HG02759 (cell line): ENCODE measurements around the gene GRK5.

Experiments used
- ATAC-seq: cut with Tn5 transposase; IDR thresholded peaks from one replicate; pipeline ENCODE4 v1.9.1; 2021; ENCODE audit warnings: mild to moderate bottlenecking, moderate library complexity; ENCODE audit not compliant: unreplicated experiment

Gene GRK5

GRCh38 chr10:119292968-119293760, 85.8 kb downstream of the GRK5 start:
- ATAC-seq = no peak

DNA sequence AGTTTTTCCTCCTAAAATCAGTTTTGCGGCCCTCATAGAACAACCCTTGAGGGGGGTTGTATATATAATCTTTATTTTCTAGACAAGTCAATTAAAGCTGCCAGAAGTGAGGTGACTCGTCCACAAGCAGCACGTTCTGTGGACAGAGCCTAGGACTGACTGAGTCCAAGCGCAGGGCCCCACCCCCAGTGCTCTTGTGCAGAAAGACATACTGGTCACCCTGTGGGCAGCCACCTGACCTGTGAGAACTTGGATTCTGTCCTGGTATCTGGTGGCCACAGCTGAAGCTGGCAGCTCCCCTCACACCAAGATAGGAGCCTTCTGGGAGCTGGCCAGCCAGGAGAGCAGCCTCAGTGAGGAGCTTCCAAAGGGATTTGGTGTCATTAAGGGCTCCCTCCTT, 89.3 kb downstream of the GRK5 start:
- no peak for ATAC-seq

- no peak for ATAC-seq
Measured at GRCh38 chr10:119297207-119297968, 90.0 kb downstream of the GRK5 start.

- ATAC-seq = no peak
Measured at GRCh38 chr10:119298810-119299209, 91.4 kb downstream of the GRK5 start.

DNA sequence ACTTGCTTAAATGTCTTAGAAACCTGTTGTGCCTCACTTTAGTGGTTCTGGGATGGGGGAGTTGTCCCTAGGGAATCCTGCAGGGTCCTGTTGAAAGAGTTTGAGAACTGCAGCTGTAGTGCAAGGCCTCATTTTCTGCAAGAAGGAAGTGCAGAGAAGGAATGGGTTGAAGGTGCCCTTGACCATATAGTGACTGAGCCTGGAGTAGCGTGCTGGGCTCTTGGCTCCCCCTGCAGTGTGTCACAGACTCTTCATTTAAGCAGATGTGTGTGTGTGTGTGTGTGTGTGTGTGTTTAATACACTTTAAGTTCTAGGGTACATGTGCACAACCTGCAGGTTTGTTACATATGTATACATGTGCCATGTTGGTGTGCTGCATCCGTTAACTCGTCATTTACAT, 92.2 kb downstream of the GRK5 start:
- no peak for ATAC-seq

DNA sequence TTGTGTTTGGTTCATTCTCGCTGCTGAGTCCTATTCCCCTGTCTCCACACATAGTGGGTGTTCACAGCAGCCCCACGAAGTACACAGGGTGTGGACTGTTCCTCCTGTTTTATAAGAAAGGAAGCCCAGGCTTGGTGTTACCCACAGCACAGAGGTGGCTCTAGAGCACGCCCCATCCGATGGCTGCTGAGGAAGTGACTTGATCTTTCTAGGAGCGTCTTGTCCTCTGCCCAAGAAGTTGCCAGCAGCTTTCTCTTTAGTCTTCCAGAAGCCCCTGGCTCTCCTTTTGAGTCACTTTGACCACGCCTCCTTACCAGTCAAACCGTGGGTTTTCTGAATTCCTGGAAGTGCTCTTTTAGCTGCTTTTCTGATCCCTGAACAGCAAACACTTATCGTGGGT, 94.0 kb downstream of the GRK5 start:
- no peak for ATAC-seq

- no peak for ATAC-seq
Measured at GRCh38 chr10:119302172-119302571, 94.8 kb downstream of the GRK5 start.

- ATAC-seq = no peak
Measured at GRCh38 chr10:119302591-119303253, 95.4 kb downstream of the GRK5 start.

- ATAC-seq = no peak
Measured at GRCh38 chr10:119303886-119304285, 96.5 kb downstream of the GRK5 start.

- no peak for ATAC-seq
Measured at GRCh38 chr10:119304541-119304940, 97.2 kb downstream of the GRK5 start.

DNA sequence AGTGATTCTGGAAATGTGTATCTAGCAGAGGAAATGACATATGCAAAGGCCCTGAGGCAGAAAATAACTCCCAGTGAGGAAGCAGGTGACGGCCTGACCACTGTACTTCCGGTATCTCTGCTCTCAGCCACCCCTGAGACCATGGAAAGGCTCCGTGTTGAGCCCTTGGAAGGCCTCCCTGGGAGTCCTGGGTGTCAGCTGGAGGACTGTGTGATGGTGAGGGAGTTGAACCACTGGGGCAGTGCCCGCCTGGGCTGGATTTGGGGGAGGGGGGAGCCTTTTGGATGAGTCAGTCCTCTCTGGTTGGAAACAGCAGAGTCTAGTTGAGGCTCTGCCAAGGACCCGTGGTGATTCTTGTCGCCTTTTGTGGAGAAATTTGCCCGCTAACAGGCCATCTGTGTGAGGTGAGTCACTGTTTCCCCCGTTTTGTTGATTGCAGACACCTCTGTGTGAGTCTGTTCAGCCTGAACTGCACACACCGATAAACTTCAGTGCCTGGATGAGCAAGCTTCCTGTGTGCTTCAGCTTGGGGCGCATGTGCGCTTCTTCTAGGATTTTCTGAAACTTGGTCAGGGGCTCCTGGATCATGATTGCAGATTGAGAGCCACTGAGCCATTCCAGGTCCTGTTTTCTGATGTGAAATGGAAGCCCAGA, 98.6 kb downstream of the GRK5 start:
- peak; percentile 65 for ATAC-seq

DNA sequence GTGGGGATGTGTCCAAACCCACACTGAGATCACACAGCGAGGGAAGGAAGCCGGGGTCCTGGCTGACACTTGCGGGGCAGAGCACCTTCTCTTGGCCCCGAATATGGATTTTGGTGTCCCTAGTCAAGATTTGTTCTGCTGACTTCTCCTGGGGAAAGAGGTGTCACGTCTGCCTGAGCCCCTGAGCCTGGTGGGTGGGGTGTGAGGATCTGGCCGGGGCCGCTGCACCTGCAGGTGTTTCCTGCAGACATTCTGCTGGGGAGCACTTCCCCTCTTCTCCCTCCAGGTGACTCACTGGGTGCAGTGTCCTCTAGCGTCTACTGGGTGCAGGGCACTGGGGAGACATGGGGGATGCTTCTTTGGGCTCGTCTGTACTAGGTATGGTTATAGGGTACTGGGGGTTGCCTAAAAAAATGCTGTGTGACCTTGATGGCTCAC, 99.2 kb downstream of the GRK5 start:
- peak; percentile 77 for ATAC-seq

- ATAC-seq = no peak
Measured at GRCh38 chr10:119306986-119307392, 99.6 kb downstream of the GRK5 start.

- ATAC-seq = no peak
Measured at GRCh38 chr10:119308089-119308488, 100.7 kb downstream of the GRK5 start.

DNA sequence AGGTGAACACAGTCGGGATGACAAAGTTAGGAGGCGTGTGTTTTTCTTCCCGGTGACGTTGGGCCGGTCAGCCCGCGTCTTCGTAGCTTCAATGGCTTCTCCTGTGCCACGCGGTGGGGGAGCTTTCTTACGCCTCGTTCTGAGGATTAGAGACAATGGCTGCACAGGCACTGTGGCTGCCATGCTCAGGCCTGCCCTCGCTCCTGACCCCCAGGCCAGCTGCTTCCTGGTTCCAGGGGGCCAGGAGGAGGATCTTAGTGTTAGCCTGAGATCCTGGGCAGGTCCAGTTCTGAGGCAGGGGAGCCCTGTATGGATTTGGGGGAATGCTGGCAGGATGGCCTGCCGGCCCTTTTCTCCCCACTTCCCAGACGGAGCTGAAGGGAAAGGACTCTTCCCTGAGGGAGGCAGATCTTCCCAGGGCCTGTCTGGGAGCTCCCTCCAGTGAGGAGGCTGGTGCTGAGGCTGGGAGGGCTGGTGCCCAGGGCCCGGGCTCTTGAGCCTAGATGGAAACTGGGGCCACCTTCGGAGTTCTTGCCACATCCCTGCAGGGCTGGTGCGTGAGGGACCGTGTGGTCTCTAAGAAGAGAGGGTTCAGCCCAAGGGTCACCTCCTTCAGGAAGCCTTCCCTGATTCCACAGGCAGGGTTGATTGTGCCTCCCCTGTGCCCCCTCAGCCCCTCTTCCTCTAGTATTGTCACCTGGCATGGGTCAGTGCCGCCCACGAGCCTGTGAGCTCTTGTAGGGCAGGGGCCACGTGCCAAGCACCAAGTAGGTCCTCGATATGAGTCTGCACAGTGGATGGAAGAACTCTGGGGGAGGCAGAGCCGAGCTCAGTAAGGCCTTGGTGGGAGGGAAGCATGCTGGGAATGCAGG, 101.4 kb downstream of the GRK5 start:
- no peak for ATAC-seq

GRCh38 chr10:119309423-119309770, 102.0 kb downstream of the GRK5 start:
- no peak for ATAC-seq

DNA sequence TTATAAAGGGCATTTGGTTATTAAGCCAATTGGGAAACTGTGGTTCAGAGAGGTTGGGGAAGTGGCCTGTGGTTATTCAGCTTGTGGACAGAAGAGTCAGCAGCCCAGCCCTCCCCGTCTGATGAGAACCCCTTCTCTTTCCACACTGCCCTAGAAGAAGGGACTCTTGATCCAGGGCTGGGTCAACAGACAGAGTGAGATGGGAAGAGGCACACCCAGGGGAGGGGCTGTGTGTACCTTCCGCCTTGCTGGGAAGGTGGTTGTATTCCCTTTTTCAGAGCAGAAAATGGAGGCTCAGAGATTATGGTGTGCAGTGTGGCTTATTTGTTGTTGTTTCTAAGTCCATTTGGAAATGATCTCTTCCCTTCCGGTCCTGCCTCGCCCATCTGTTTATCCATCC, 103.4 kb downstream of the GRK5 start:
- ATAC-seq = no peak

GRCh38 chr10:119312241-119312640, 104.9 kb downstream of the GRK5 start:
- no peak for ATAC-seq

GRCh38 chr10:119313024-119313423, 105.7 kb downstream of the GRK5 start:
- ATAC-seq = no peak

DNA sequence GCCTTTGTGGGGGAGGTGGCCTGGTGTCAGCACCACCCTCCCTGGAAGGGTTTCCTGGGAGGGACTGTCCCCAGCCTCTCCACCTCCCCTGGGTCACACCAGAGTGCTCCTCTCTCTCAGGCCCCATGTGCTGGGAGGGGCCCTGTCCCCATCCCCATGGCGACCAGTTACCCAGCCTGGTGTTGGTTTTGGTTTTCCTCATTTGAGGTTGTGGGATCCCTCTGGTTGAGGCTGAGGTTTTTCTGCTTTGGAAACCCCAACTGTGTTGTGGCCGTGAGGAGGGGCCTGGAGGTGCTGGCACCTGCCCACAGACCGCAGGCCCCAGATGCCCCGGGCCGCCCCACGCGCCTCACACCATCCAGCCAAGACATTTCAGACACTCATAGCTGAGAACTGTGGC, 106.3 kb downstream of the GRK5 start:
- ATAC-seq = peak; percentile 79
